ENCODE data around the gene RAET1G. TPM values are rescaled to one million over a fixed set of nuclear protein-coding genes. Genes with fewer than 3 reads are reported as not detected.
"Not testable (repeated sequence)": the region's sequence is repeated elsewhere in the genome, so short reads cannot be mapped to it uniquely, and the experiment has no call there.

RAET1G gene
- total RNA-seq, 3 donors from 2014 or later (not counting 1 experiment from before 2014, with no cell fraction given), result 0.43 TPM; not detected in 2

- Mint-ChIP-seq H3K4me1 (peaks cover 24 to 32% of the 10 kb centered on the region in 2 donors), H3K4me3 (peak overlapping the region; percentile 1), H3K9me3 (no peaks in the 10 kb centered on the region), H3K36me3 (no peaks in the 10 kb centered on the region), H3K27ac (no peak overlapping the region), H3K27me3 (ENCODE audit: low read depth in 2 of 2) (peaks cover 75 to 77% of the 10 kb centered on the region in 2 donors)
- Histone ChIP-seq H3K4me3 (ENCODE audit: low read length) (no peak overlapping the region), H3K36me3 (ENCODE audit: control insufficient read depth, insufficient read depth, low read length) (no peaks in the 10 kb centered on the region), H3K9me3 (ENCODE audit: control insufficient read depth, insufficient read depth, low read length) (no peaks in the 10 kb centered on the region), H3K4me1 (ENCODE audit: control insufficient read depth, insufficient read depth, low read length) (peaks cover 27% of the 10 kb centered on the region), H3K27ac (ENCODE audit: low read length) (no peak overlapping the region), H3K27me3 (ENCODE audit: control insufficient read depth, insufficient read depth, low read length) (peaks cover 32% of the 10 kb centered on the region)
- WGBS (ENCODE audit: insufficient coverage), result 95% methylated on average over 4 of the region's 4 CpGs
- ATAC-seq (no peak), DNase-seq (no peak)
- no peak for TF ChIP-seq CTCF (IDR thresholded peaks at IDR 0.05)
- intact Hi-C loops (cut with micrococcal nuclease), result no loop called here
Measured at GRCh38 chr6:149967591-149967990, 44.7 kb upstream of the RAET1G start.

- peaks cover 44% of the 10 kb centered on the region for H3K27me3 ChIP-seq (ENCODE audit: control insufficient read depth, insufficient read depth, low read length)
- H3K27me3 Mint-ChIP-seq (ENCODE audit: low read depth in 2 of 2), result peaks cover 77 to 85% of the 10 kb centered on the region in 2 donors
Measured at GRCh38 chr6:149966319-149966718, 43.4 kb upstream of the RAET1G start.

GRCh38 chr6:149965194-149966020, 42.5 kb upstream of the RAET1G start:
- ATAC-seq, result no peak
- Mint-ChIP-seq H3K36me3 (no peaks in the 10 kb centered on the region), H3K4me3 (peak overlapping the region; percentile 96), H3K4me1 (peaks cover 24 to 32% of the 10 kb centered on the region in 2 donors), H3K27me3 (ENCODE audit: low read depth in 2 of 2) (peaks cover 76 to 90% of the 10 kb centered on the region in 2 donors), H3K27ac (peak overlapping the region; percentile 66 to 86), H3K9me3 (no peaks in the 10 kb centered on the region)
- Histone ChIP-seq H3K27me3 (ENCODE audit: control insufficient read depth, insufficient read depth, low read length) (peaks cover 44% of the 10 kb centered on the region), H3K9me3 (ENCODE audit: control insufficient read depth, insufficient read depth, low read length) (no peaks in the 10 kb centered on the region), H3K27ac (ENCODE audit: low read length) (no peak overlapping the region), H3K4me3 (ENCODE audit: low read length) (peak overlapping the region; percentile 52), H3K36me3 (ENCODE audit: control insufficient read depth, insufficient read depth, low read length) (no peaks in the 10 kb centered on the region), H3K4me1 (ENCODE audit: control insufficient read depth, insufficient read depth, low read length) (peaks cover 27% of the 10 kb centered on the region)
- TF ChIP-seq CTCF (IDR thresholded peaks at IDR 0.05), result no peak
- intact Hi-C loops (cut with micrococcal nuclease), result no loop called here
- DNase-seq, result peak in 1 of 2 donors; percentile 65
- WGBS (ENCODE audit: insufficient coverage), result 12% methylated on average over 38 of the region's 38 CpGs

More at GRCh38 chr6:149966319-149966718, 43.4 kb upstream of the RAET1G start:
- H3K9me3 Mint-ChIP-seq; H3K36me3 ChIP-seq (ENCODE audit: control insufficient read depth, insufficient read depth, low read length); H3K4me3 ChIP-seq (ENCODE audit: low read length); H3K27ac ChIP-seq (ENCODE audit: low read length); DNase-seq; ATAC-seq; H3K9me3 ChIP-seq (ENCODE audit: control insufficient read depth, insufficient read depth, low read length); H3K36me3 Mint-ChIP-seq; intact Hi-C loops (cut with micrococcal nuclease): not testable (repeated sequence)
- peaks cover 24 to 32% of the 10 kb centered on the region in 2 donors for H3K4me1 Mint-ChIP-seq
- peak overlapping the region in 1 of 2 donors; percentile 86 for H3K27ac Mint-ChIP-seq
- H3K4me1 ChIP-seq (ENCODE audit: control insufficient read depth, insufficient read depth, low read length), result peaks cover 27% of the 10 kb centered on the region
- WGBS (ENCODE audit: insufficient coverage), result 91% methylated on average over 2 of the region's 2 CpGs
- H3K4me3 Mint-ChIP-seq, result peak overlapping the region; percentile 96

All from natural killer cell (primary cell).